Mammary epithelial cell (primary cell): ENCODE measurements around the gene SMAD4.

ENCODE experiments used
- CTCF ChIP-seq, 2 donors: IDR thresholded peaks in 1 of 2; conservative IDR thresholded peaks in 1 of 2; 2 replicates each; pipeline ENCODE4 v1.5.1; 2011 to 2012; ENCODE audit warnings: inconsistent platforms in 2 of 2, low read length in 2 of 2, mild to moderate bottlenecking in 2 of 2, control low read depth in 1 of 2, low read depth in 1 of 2; ENCODE audit not compliant: insufficient read depth in 1 of 2; ENCODE audit errors: extremely low read depth in 1 of 2
- EZH2 ChIP-seq: IDR thresholded peaks from 2 replicates; pipeline ENCODE4 v1.6.1; 2012; ENCODE audit warnings: low read length, inconsistent platforms, borderline replicate concordance

DNA sequence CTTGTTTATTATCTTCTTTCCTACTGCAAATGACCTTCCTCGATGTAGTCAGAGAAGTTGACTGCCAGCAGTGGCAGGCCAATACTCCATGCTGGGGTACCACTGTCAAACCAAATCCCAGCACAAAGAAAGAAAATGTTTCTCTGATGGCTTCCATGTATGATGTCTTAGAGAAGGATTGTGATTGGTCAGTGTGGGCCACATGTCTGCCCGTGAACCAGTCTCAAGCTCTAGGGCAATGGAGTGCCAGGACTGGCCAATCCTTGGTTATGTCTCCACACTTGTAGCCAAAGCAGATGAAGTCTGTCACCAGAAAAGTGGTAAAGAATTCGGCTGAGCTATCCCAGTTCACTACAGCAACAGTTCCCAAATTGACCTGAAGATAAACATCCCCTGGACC, 17.6 kb upstream of the SMAD4 start:
- no peak for TF ChIP-seq CTCF (conservative IDR thresholded peaks at IDR 0.05 in 1 of 2, IDR thresholded peaks at IDR 0.05 in 1 of 2; ENCODE audit: extremely low read depth in 1 of 2, insufficient read depth in 1 of 2, low read depth in 1 of 2, low read length in 2 of 2)
- no peak for TF ChIP-seq EZH2
